GM19372 (cell line): ENCODE measurements around the gene AIFM3.

Source experiments
- ATAC-seq: cut with Tn5 transposase; IDR thresholded peaks from one replicate; pipeline ENCODE4 v1.9.1; 2021; ENCODE audit warnings: mild to moderate bottlenecking, low read depth, moderate library complexity; ENCODE audit not compliant: unreplicated experiment

The AIFM3 gene

GRCh38 chr22:21022955-21023614 is 56.0 kb downstream of the AIFM3 start:
- ATAC-seq = no peak

GRCh38 chr22:21025266-21025665 is 58.2 kb downstream of the AIFM3 start:
- no peak for ATAC-seq

GRCh38 chr22:21025763-21026755 is 59.0 kb downstream of the AIFM3 start:
- no peak for ATAC-seq

- ATAC-seq = no peak
These were observed 60.0 kb downstream of the AIFM3 start for GRCh38 chr22:21026783-21027692.

GRCh38 chr22:21028277-21029251 is 61.5 kb downstream of the AIFM3 start:
- no peak for ATAC-seq

- ATAC-seq = no peak
These were observed 62.5 kb downstream of the AIFM3 start for GRCh38 chr22:21029486-21030025.

- ATAC-seq = no peak
These were observed 63.0 kb downstream of the AIFM3 start for GRCh38 chr22:21030032-21030431.
